Measurements from ENCODE around the gene GTPBP6.

The GTPBP6 gene

GRCh38 chrX:348461-349117 is 30.0 kb upstream of the GTPBP6 start:
- Histone ChIP-seq H3K79me2 (ENCODE audit: insufficient read depth, low read length) (peaks cover 9% of the 10 kb centered on the region; the same call in 1 of the 2 replicates), H3K4me2 (ENCODE audit: low read length) (no peak overlapping the region), H3K4me3 (ENCODE audit: low read depth, low read length, poor library complexity, severe bottlenecking) (no peak overlapping the region), H3K4me1 (ENCODE audit: insufficient read depth, low read length, severe bottlenecking) (no peaks in the 10 kb centered on the region), H3F3A (ENCODE audit: insufficient read depth, low read length) (no peaks in the 10 kb centered on the region), H3K9me3 (ENCODE audit: low read length) (no peaks in the 10 kb centered on the region), H3K27ac (ENCODE audit: low read depth, low read length, poor library complexity, severe bottlenecking) (no peak overlapping the region), H3K9me2 (ENCODE audit: low read depth, low read length) (no peaks in the 10 kb centered on the region), H3K27me3 (ENCODE audit: insufficient read depth, low read length) (no peaks in the 10 kb centered on the region), H3K9ac (ENCODE audit: low read length) (no peak overlapping the region), H3K36me3 (ENCODE audit: insufficient read depth, low read length) (peaks cover 91% of the 10 kb centered on the region), H4K20me1 (ENCODE audit: insufficient read depth, low read length) (no peaks in the 10 kb centered on the region), H2AFZ (ENCODE audit: low read length) (no peak overlapping the region)
- no peak for TF ChIP-seq EZH2 (IDR thresholded peaks at IDR 0.05; ENCODE audit: borderline replicate concordance, low read length)
- no peak for TF ChIP-seq CTCF (IDR thresholded peaks at IDR 0.05; ENCODE audit: low read length)

GRCh38 chrX:347351-348117 is 28.9 kb upstream of the GTPBP6 start:
- Histone ChIP-seq H3K79me2 (ENCODE audit: insufficient read depth, low read length) (peaks cover 5% of the 10 kb centered on the region; the same call in 1 of the 2 replicates), H3K27me3 (ENCODE audit: insufficient read depth, low read length) (no peaks in the 10 kb centered on the region), H2AFZ (ENCODE audit: low read length) (no peak overlapping the region), H3K4me2 (ENCODE audit: low read length) (no peak overlapping the region), H3F3A (ENCODE audit: insufficient read depth, low read length) (no peaks in the 10 kb centered on the region), H3K36me3 (ENCODE audit: insufficient read depth, low read length) (peaks cover 82% of the 10 kb centered on the region), H3K27ac (ENCODE audit: low read depth, low read length, poor library complexity, severe bottlenecking) (no peak overlapping the region), H3K4me1 (ENCODE audit: insufficient read depth, low read length, severe bottlenecking) (no peaks in the 10 kb centered on the region), H3K9ac (ENCODE audit: low read length) (no peak overlapping the region), H3K4me3 (ENCODE audit: low read depth, low read length, poor library complexity, severe bottlenecking) (no peak overlapping the region), H3K9me3 (ENCODE audit: low read length) (no peaks in the 10 kb centered on the region), H4K20me1 (ENCODE audit: insufficient read depth, low read length) (no peaks in the 10 kb centered on the region), H3K9me2 (ENCODE audit: low read depth, low read length) (no peaks in the 10 kb centered on the region)
- TF ChIP-seq EZH2 (IDR thresholded peaks at IDR 0.05; ENCODE audit: borderline replicate concordance, low read length) (no peak), CTCF (IDR thresholded peaks at IDR 0.05; ENCODE audit: low read length) (no peak)

GRCh38 chrX:346034-346813 is 27.6 kb upstream of the GTPBP6 start:
- peaks cover 5% of the 10 kb centered on the region; the same call in 1 of the 2 replicates for H3K79me2 ChIP-seq (ENCODE audit: insufficient read depth, low read length)
- no peak overlapping the region for H3K9ac ChIP-seq (ENCODE audit: low read length)
- H2AFZ ChIP-seq (ENCODE audit: low read length): no peak overlapping the region
- TF ChIP-seq CTCF (IDR thresholded peaks at IDR 0.05; ENCODE audit: low read length): no peak
- no peak for TF ChIP-seq EZH2 (IDR thresholded peaks at IDR 0.05; ENCODE audit: borderline replicate concordance, low read length)
- no peak overlapping the region for H3K27ac ChIP-seq (ENCODE audit: low read depth, low read length, poor library complexity, severe bottlenecking)
- H4K20me1 ChIP-seq (ENCODE audit: insufficient read depth, low read length): no peaks in the 10 kb centered on the region
- H3F3A ChIP-seq (ENCODE audit: insufficient read depth, low read length): no peaks in the 10 kb centered on the region
- H3K27me3 ChIP-seq (ENCODE audit: insufficient read depth, low read length): no peaks in the 10 kb centered on the region
- H3K36me3 ChIP-seq (ENCODE audit: insufficient read depth, low read length): peaks cover 79% of the 10 kb centered on the region
- no peaks in the 10 kb centered on the region for H3K4me1 ChIP-seq (ENCODE audit: insufficient read depth, low read length, severe bottlenecking)
- H3K4me3 ChIP-seq (ENCODE audit: low read depth, low read length, poor library complexity, severe bottlenecking): no peak overlapping the region
- no peak overlapping the region for H3K4me2 ChIP-seq (ENCODE audit: low read length)
- H3K9me2 ChIP-seq (ENCODE audit: low read depth, low read length): no peaks in the 10 kb centered on the region
- no peaks in the 10 kb centered on the region for H3K9me3 ChIP-seq (ENCODE audit: low read length)

Measured in OCI-LY1 (cell line).